Gastrocnemius medialis (tissue), 4 donors: ENCODE results near the gene STPG3.

ENCODE experiments used
- CTCF ChIP-seq, 5 experiments: fragments of 450-650 bp in 3 of 5; fragments of 200-600 bp in 2 of 5; sonication (generic) in 2 of 5; IDR thresholded peaks in 4 of 5; conservative IDR thresholded peaks in 1 of 5; 1 replicate in 4 of 5; 2 replicates in 1 of 5; pipeline ENCODE4 v1.5.1; 2016 to 2019; ENCODE audit warnings: antibody characterized with exemption in 5 of 5, mild to moderate bottlenecking in 3 of 5, moderate library complexity in 3 of 5
- POLR2A ChIP-seq, 2 donors: fragments of 450-650 bp; IDR thresholded peaks; one replicate each; pipeline ENCODE4 v1.6.1; 2017; ENCODE audit warnings: antibody characterized with exemption in 2 of 2, mild to moderate bottlenecking in 2 of 2, moderate library complexity in 2 of 2

GRCh38 chr9:137267933-137268355 is 16.9 kb downstream of the STPG3 start:
- TF ChIP-seq POLR2A (IDR thresholded peaks at IDR 0.05) = no peak
- TF ChIP-seq CTCF (IDR thresholded peaks at IDR 0.05 in 4 of 5, conservative IDR thresholded peaks at IDR 0.05 in 1 of 5) = no peak
